Measurements from ENCODE around the gene RPL36A.

RPL36A gene

DNA sequence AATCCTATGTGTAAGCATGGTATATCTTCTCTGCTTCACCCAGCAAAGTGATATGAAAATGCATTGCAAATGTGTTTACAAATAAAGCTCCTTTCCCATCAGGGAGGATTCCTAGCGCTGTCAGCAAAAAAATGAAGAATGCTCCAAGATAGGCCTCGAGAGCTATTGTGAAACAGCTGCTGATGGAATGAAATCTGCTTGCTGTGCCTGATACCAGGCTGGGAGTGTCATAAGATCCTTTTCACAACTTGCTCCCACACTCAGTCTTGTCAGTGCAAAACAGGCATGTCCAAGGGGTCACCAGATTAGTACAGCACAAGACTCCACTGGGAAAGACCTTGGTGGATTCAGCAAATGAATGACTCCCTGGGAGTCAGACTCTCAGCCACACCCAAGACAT is 51.3 kb downstream of the RPL36A start:
- DNase-seq (ENCODE audit: low read depth in 2 of 2), result no peak
